Neural progenitor cell (in vitro differentiated cells): Measurements from ENCODE around the gene KDM4E. TPM values are rescaled to one million over a fixed set of nuclear protein-coding genes. Genes with fewer than 3 reads are reported as not detected.

Experiments
- DNase-seq: peaks from one replicate; pipeline ENCODE4 v3.0.0-alpha.2; 2016; ENCODE audit warnings: low spot score
- H2AFZ ChIP-seq: fragments of 200-600 bp; sonication (generic); replicated peaks from 2 replicates; pipeline ENCODE4 v1.6.1; 2016; ENCODE audit warnings: antibody characterized with exemption
- H3F3A ChIP-seq: fragments of 200-600 bp; sonication (generic); 2 replicates; pipeline ENCODE4 v1.6.1; 2016; ENCODE audit warnings: antibody characterized with exemption, low read depth
- H3K27ac ChIP-seq: fragments of 200-600 bp; sonication (generic); 2 replicates; pipeline ENCODE4 v1.5.1; 2016; ENCODE audit warnings: mild to moderate bottlenecking
- H3K27me3 ChIP-seq: fragments of 200-600 bp; sonication (generic); 2 replicates; pipeline ENCODE4 v1.6.1; 2016; ENCODE audit warnings: mild to moderate bottlenecking, moderate library complexity
- H3K36me3 ChIP-seq: fragments of 200-600 bp; sonication (generic); 2 replicates; pipeline ENCODE4 v1.5.1; 2016
- H3K4me1 ChIP-seq: fragments of 200-600 bp; sonication (generic); 2 replicates; pipeline ENCODE4 v1.6.1; 2016; ENCODE audit warnings: mixed run types
- H3K4me2 ChIP-seq: fragments of 200-600 bp; sonication (generic); 2 replicates; pipeline ENCODE4 v1.6.1; 2016
- H3K4me3 ChIP-seq: fragments of 200-600 bp; sonication (generic); 2 replicates; pipeline ENCODE4 v1.5.1; 2016
- H3K79me2 ChIP-seq: fragments of 200-600 bp; sonication (generic); 2 replicates; pipeline ENCODE4 v1.6.1; 2016; ENCODE audit warnings: low read depth
- H3K9ac ChIP-seq: fragments of 200-600 bp; sonication (generic); 2 replicates; pipeline ENCODE4 v1.6.1; 2016
- H3K9me3 ChIP-seq: fragments of 200-600 bp; sonication (generic); 2 replicates; pipeline ENCODE4 v1.5.1; 2016; ENCODE audit warnings: low read depth
- H4K20me1 ChIP-seq: fragments of 200-600 bp; sonication (generic); 2 replicates; pipeline ENCODE4 v1.6.1; 2016; ENCODE audit warnings: low read depth
- H3K27ac Mint-ChIP-seq: 3 replicates; pipeline ENCODE4 v1.8.0; 2021; ENCODE audit warnings: mixed read lengths
- H3K27me3 Mint-ChIP-seq: 2 replicates; pipeline ENCODE4 v1.8.0; 2022; ENCODE audit warnings: low read depth, mild to moderate bottlenecking, inconsistent platforms, moderate library complexity, mixed read lengths; ENCODE audit not compliant: insufficient read depth
- H3K36me3 Mint-ChIP-seq: 3 replicates; pipeline ENCODE4 v1.8.0; 2021; ENCODE audit warnings: mixed read lengths
- H3K4me1 Mint-ChIP-seq: 3 replicates; pipeline ENCODE4 v1.8.0; 2021; ENCODE audit warnings: mixed read lengths
- H3K4me3 Mint-ChIP-seq: 3 replicates; pipeline ENCODE4 v1.8.0; 2021; ENCODE audit warnings: mild to moderate bottlenecking, moderate library complexity, mixed read lengths
- H3K9me3 Mint-ChIP-seq: 3 replicates; pipeline ENCODE4 v1.8.0; 2020; ENCODE audit warnings: mixed read lengths
- EZH2 ChIP-seq: fragments of 200-600 bp; sonication (generic); IDR thresholded peaks from 2 replicates; pipeline ENCODE4 v1.6.1; 2017; ENCODE audit warnings: antibody characterized with exemption, mild to moderate bottlenecking, moderate library complexity
- EZH2phosphoT487 ChIP-seq: fragments of 200-600 bp; sonication (generic); IDR thresholded peaks from 2 replicates; pipeline ENCODE4 v1.6.1; 2017; ENCODE audit warnings: antibody characterized with exemption
- total RNA-seq: library from RNA; depleted of rRNA; stranded (reverse); fragments of >200 nt; gene quantifications from 2 replicates; pipeline ENCODE4 v1.2.3, GENCODE V29; 2015; ENCODE audit warnings: low replicate concordance
- TF ChIP-seq, protein P1 (sequence below): fragments of 200-600 bp; sonication (generic); IDR thresholded peaks from 2 replicates; pipeline ENCODE4 v1.5.1; 2017; ENCODE audit warnings: antibody characterized with exemption, mild to moderate bottlenecking

The KDM4E gene
- total RNA-seq, 1 donor from 2014 or later, result not detected

DNA sequence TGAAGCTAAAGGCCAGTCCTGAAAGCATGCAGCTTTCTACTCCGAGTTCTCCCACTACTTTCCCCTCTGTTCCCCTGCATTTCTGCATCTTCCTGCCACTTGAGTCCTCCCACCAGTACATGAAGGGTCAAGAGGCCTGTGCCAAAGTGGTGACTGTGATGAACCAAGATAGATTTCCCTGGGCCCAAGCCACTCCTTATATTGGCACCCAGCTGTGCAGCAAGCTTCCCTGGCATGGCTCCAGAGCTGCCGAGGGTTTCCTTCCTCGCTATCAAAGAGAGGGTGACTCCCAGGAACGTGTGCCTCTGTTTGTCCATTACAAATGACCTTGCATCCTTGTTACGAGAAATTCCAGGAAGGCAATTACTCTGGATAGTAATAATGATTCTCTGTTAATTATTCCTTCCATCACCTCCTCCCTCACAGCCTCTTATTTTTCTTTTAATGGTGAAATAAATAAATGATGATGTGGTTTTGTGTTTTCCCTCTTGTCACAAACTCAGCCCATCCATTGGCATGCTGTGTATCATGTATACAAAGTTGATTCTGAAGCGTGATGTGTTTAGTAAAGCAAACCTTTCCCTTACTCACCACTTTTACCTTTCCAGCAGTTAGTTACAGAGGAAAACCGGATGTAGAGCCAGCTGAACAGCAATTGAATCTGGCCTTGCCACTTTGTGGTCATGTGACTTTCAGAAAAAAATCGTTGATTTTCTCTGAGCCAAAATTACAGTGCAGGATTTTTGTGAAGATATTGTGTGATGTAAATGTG, 49.9 kb downstream of the KDM4E start:
- H3F3A ChIP-seq, result no peaks in the 10 kb centered on the region
- H3K4me3 ChIP-seq, result no peak overlapping the region
- no peaks in the 10 kb centered on the region for H4K20me1 ChIP-seq
- no peak overlapping the region for H3K27ac Mint-ChIP-seq
- no peaks in the 10 kb centered on the region for H3K79me2 ChIP-seq
- H3K27me3 ChIP-seq, result no peaks in the 10 kb centered on the region
- H3K27me3 Mint-ChIP-seq, result peaks cover 2% of the 10 kb centered on the region
- H3K9ac ChIP-seq, result no peak overlapping the region
- no peaks in the 10 kb centered on the region for H3K9me3 Mint-ChIP-seq
- peaks cover 3% of the 10 kb centered on the region for H3K4me1 Mint-ChIP-seq
- H3K9me3 ChIP-seq, result no peaks in the 10 kb centered on the region
- no peak overlapping the region for H3K4me3 Mint-ChIP-seq
- H3K4me1 ChIP-seq, result no peaks in the 10 kb centered on the region
- H3K27ac ChIP-seq, result no peak overlapping the region
- no peak for TF ChIP-seq EZH2
- TF ChIP-seq, protein P1, sequence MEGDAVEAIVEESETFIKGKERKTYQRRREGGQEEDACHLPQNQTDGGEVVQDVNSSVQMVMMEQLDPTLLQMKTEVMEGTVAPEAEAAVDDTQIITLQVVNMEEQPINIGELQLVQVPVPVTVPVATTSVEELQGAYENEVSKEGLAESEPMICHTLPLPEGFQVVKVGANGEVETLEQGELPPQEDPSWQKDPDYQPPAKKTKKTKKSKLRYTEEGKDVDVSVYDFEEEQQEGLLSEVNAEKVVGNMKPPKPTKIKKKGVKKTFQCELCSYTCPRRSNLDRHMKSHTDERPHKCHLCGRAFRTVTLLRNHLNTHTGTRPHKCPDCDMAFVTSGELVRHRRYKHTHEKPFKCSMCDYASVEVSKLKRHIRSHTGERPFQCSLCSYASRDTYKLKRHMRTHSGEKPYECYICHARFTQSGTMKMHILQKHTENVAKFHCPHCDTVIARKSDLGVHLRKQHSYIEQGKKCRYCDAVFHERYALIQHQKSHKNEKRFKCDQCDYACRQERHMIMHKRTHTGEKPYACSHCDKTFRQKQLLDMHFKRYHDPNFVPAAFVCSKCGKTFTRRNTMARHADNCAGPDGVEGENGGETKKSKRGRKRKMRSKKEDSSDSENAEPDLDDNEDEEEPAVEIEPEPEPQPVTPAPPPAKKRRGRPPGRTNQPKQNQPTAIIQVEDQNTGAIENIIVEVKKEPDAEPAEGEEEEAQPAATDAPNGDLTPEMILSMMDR, result no peak
- TF ChIP-seq EZH2phosphoT487, result no peak
- peaks cover 9% of the 10 kb centered on the region for H3K36me3 ChIP-seq
- no peak overlapping the region for H2AFZ ChIP-seq
- no peak overlapping the region for H3K4me2 ChIP-seq
- DNase-seq, result no peak
- H3K36me3 Mint-ChIP-seq, result peaks cover 8% of the 10 kb centered on the region

DNA sequence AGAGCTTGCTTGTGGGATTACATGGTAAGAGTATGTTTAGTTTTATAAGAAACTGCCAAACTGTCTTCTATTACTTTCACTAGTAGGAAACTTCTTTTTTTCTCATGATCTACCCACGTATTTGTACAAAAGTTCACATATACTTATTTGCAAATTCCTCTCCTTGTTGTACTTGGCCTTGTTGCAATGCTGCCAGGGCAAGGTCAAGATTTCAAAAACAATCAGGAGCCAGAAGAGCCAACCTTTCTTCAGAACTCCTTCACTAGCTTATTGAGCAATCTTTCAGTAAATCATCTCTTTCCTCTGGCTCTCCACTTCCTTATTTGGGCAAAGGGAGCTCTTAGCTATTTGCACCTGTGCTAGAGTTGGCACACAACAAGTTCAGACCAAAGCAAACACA, 51.4 kb downstream of the KDM4E start:
- Mint-ChIP-seq H3K4me1 (peaks cover 5% of the 10 kb centered on the region), H3K36me3 (peaks cover 1% of the 10 kb centered on the region), H3K27me3 (peaks cover 2% of the 10 kb centered on the region), H3K9me3 (no peaks in the 10 kb centered on the region), H3K4me3 (no peak overlapping the region), H3K27ac (no peak overlapping the region)
- no peaks in the 10 kb centered on the region for H3K9me3 ChIP-seq
- H3K79me2 ChIP-seq, result no peaks in the 10 kb centered on the region
- no peak for DNase-seq
- peaks cover 5% of the 10 kb centered on the region for H3K36me3 ChIP-seq
- no peaks in the 10 kb centered on the region for H4K20me1 ChIP-seq
- H3K4me1 ChIP-seq, result peaks cover 2% of the 10 kb centered on the region
- no peak overlapping the region for H3K9ac ChIP-seq
- no peaks in the 10 kb centered on the region for H3K27me3 ChIP-seq
- no peak overlapping the region for H3K27ac ChIP-seq
- no peak overlapping the region for H2AFZ ChIP-seq
- no peaks in the 10 kb centered on the region for H3F3A ChIP-seq
- no peak overlapping the region for H3K4me2 ChIP-seq
- H3K4me3 ChIP-seq, result no peak overlapping the region
- TF ChIP-seq EZH2, result no peak
- TF ChIP-seq EZH2phosphoT487, result no peak
- TF ChIP-seq, protein P1, result no peak

DNA sequence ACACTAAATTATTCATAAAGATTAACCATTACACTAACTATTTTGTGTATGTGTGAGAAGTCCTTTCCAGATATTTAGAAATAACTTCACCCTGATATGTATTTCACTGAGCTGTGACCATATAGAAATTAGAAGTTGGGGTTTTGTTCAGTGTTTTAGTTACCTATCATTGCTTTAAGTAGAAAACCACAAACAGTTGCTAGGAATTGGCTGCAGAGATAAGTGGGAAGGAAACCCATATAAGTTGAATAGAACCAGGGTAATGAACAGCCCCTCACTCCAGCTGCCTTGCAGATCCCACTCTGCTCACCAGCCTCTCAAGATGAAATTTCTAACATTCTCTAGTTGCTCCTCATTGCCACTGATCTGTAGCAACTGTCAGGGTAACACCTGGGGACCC, 51.9 kb downstream of the KDM4E start:
- no peaks in the 10 kb centered on the region for H3K79me2 ChIP-seq
- no peak overlapping the region for H3K4me3 Mint-ChIP-seq
- no peak overlapping the region for H3K4me2 ChIP-seq
- H3K4me1 Mint-ChIP-seq, result peaks cover 10% of the 10 kb centered on the region
- no peaks in the 10 kb centered on the region for H3K36me3 Mint-ChIP-seq
- H2AFZ ChIP-seq, result no peak overlapping the region
- H4K20me1 ChIP-seq, result no peaks in the 10 kb centered on the region
- H3K4me1 ChIP-seq, result peaks cover 7% of the 10 kb centered on the region
- no peaks in the 10 kb centered on the region for H3K9me3 Mint-ChIP-seq
- no peaks in the 10 kb centered on the region for H3K27me3 ChIP-seq
- H3K9me3 ChIP-seq, result no peaks in the 10 kb centered on the region
- TF ChIP-seq, protein P1, result no peak
- no peak for TF ChIP-seq EZH2phosphoT487
- no peak for TF ChIP-seq EZH2
- H3K27me3 Mint-ChIP-seq, result peaks cover 2% of the 10 kb centered on the region
- H3K9ac ChIP-seq, result no peak overlapping the region
- H3K27ac ChIP-seq, result no peak overlapping the region
- H3F3A ChIP-seq, result no peaks in the 10 kb centered on the region
- H3K36me3 ChIP-seq, result no peaks in the 10 kb centered on the region
- DNase-seq, result no peak
- no peak overlapping the region for H3K4me3 ChIP-seq
- H3K27ac Mint-ChIP-seq, result no peak overlapping the region

Other genes starting within 250 kb of the KDM4E start
- 61.4 and 103 TPM in 2 replicates for gene CWC15, start 51.7 kb upstream of the KDM4E start, total RNA-seq
- 4.8 and 6.8 TPM in 2 replicates for gene KDM4D, start 51.5 kb upstream of the KDM4E start, total RNA-seq
- not detected in 2 replicates for gene KDM4F, start 24.2 kb downstream of the KDM4E start, total RNA-seq
- 17.6 and 17.8 TPM in 2 replicates for gene SRSF8, start 41.7 kb downstream of the KDM4E start, total RNA-seq
- gene ENDOD1, start 64.6 kb downstream of the KDM4E start, total RNA-seq, result 1.9 and 2.0 TPM in 2 replicates
- gene SESN3, start 205.9 kb downstream of the KDM4E start, total RNA-seq, result 140 and 234 TPM in 2 replicates